Measurements from ENCODE around the gene LANCL1.

Gene LANCL1

GRCh38 chr2:210388148-210388547, 88.4 kb downstream of the LANCL1 start:
- no peak for DNase-seq

GRCh38 chr2:210387074-210387473, 89.5 kb downstream of the LANCL1 start:
- DNase-seq: no peak

Data from fibroblast of skin of right quadriceps (primary cell).